Esophagus muscularis mucosa (tissue), 3 donors: ENCODE measurements around the gene HAPSTR1.

Experiments
- POLR2A ChIP-seq: fragments of 450-650 bp; IDR thresholded peaks from one replicate; pipeline ENCODE4 v1.6.1; 2017; ENCODE audit warnings: antibody characterized with exemption, moderate library complexity, mild to moderate bottlenecking, low read depth
- POLR2AphosphoS5 ChIP-seq, 2 donors: sonication (generic); formaldehyde crosslinking; IDR thresholded peaks; one replicate each; pipeline ENCODE4 v1.6.1; 2017; ENCODE audit warnings: antibody characterized with exemption in 2 of 2
- TF ChIP-seq, protein P1 (sequence below), 3 experiments: fragments of 200-600 bp in 2 of 3; fragments of 450-650 bp in 1 of 3; sonication (generic) in 2 of 3; IDR thresholded peaks; one replicate each; pipeline ENCODE4 v1.5.1; 2017 to 2019; ENCODE audit warnings: antibody characterized with exemption in 3 of 3, mild to moderate bottlenecking in 2 of 3, moderate library complexity in 1 of 3

DNA sequence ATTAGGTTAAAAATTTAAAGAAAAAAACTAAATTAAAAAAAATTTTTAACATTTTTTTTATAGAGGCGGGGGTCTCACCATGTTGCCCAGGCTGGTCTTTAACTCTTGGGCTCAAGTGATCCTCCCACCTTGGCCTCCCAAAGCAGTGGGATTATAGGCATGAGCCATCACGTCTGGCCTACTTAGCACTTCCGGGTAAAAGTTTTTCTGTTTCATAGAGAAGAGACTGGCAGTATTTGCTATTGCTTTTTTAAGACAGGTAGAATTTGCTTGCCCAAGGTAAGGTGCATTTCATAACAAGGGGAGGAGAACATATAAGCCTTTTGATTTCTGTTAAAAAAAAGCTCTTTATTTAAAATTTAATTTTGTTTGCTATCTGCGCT, 12.0 kb upstream of the HAPSTR1 start:
- TF ChIP-seq, protein P1, sequence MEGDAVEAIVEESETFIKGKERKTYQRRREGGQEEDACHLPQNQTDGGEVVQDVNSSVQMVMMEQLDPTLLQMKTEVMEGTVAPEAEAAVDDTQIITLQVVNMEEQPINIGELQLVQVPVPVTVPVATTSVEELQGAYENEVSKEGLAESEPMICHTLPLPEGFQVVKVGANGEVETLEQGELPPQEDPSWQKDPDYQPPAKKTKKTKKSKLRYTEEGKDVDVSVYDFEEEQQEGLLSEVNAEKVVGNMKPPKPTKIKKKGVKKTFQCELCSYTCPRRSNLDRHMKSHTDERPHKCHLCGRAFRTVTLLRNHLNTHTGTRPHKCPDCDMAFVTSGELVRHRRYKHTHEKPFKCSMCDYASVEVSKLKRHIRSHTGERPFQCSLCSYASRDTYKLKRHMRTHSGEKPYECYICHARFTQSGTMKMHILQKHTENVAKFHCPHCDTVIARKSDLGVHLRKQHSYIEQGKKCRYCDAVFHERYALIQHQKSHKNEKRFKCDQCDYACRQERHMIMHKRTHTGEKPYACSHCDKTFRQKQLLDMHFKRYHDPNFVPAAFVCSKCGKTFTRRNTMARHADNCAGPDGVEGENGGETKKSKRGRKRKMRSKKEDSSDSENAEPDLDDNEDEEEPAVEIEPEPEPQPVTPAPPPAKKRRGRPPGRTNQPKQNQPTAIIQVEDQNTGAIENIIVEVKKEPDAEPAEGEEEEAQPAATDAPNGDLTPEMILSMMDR (IDR thresholded peaks at IDR 0.05), result no peak
- TF ChIP-seq POLR2AphosphoS5 (IDR thresholded peaks at IDR 0.05) (no peak), POLR2A (no peak)
